ENCODE measurements around the gene CRIP1.

- TF ChIP-seq, protein P1, sequence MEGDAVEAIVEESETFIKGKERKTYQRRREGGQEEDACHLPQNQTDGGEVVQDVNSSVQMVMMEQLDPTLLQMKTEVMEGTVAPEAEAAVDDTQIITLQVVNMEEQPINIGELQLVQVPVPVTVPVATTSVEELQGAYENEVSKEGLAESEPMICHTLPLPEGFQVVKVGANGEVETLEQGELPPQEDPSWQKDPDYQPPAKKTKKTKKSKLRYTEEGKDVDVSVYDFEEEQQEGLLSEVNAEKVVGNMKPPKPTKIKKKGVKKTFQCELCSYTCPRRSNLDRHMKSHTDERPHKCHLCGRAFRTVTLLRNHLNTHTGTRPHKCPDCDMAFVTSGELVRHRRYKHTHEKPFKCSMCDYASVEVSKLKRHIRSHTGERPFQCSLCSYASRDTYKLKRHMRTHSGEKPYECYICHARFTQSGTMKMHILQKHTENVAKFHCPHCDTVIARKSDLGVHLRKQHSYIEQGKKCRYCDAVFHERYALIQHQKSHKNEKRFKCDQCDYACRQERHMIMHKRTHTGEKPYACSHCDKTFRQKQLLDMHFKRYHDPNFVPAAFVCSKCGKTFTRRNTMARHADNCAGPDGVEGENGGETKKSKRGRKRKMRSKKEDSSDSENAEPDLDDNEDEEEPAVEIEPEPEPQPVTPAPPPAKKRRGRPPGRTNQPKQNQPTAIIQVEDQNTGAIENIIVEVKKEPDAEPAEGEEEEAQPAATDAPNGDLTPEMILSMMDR (IDR thresholded peaks at IDR 0.05) = no peak
- TF ChIP-seq ZFX (IDR thresholded peaks at IDR 0.05; ENCODE audit: borderline replicate concordance) = no peak
These were observed 1.5 kb downstream of the CRIP1 start for GRCh38 chr14:105487986-105488777.

Data from 22Rv1 (cell line).